Fibroblast of upper back skin (primary cell): Measurements from ENCODE around the gene ASL.
"Not testable (repeated sequence)": the region's sequence is repeated elsewhere in the genome, so short reads cannot be mapped to it uniquely, and the experiment has no call there.

Experiments
- DNase-seq: peaks from one replicate; pipeline ENCODE4 v3.0.0-alpha.2; 2013

Gene ASL

GRCh38 chr7:66076462-66077329, 1.1 kb downstream of the ASL start:
- DNase-seq, result no peak

GRCh38 chr7:66078067-66078466, 2.4 kb downstream of the ASL start:
- no peak for DNase-seq

- DNase-seq, result no peak
Observed at GRCh38 chr7:66082083-66082482, 6.5 kb downstream of the ASL start.

GRCh38 chr7:66082886-66083415, 7.3 kb downstream of the ASL start:
- no peak for DNase-seq

GRCh38 chr7:66083677-66084076, 8.1 kb downstream of the ASL start:
- no peak for DNase-seq

- no peak for DNase-seq
Observed at GRCh38 chr7:66088861-66089838, 13.5 kb downstream of the ASL start.

- DNase-seq, result no peak
Observed at GRCh38 chr7:66092654-66093053, 17.0 kb downstream of the ASL start.

- DNase-seq, result no peak
Observed at GRCh38 chr7:66095010-66095409, 19.4 kb downstream of the ASL start.

- peak; percentile 35 for DNase-seq
Observed at GRCh38 chr7:66099232-66099550, 23.6 kb downstream of the ASL start.

GRCh38 chr7:66099551-66100407, 24.2 kb downstream of the ASL start:
- DNase-seq, result peak; percentile 90

- DNase-seq, result no peak
Observed at GRCh38 chr7:66100408-66101050, 24.9 kb downstream of the ASL start.

GRCh38 chr7:66102168-66102567, 26.5 kb downstream of the ASL start:
- DNase-seq, result not testable (repeated sequence)

GRCh38 chr7:66103994-66104393, 28.4 kb downstream of the ASL start:
- DNase-seq, result peak; percentile 14

- no peak for DNase-seq
Observed at GRCh38 chr7:66105263-66105748, 29.7 kb downstream of the ASL start.

GRCh38 chr7:66108410-66108809, 32.8 kb downstream of the ASL start:
- DNase-seq, result not testable (repeated sequence)

- peak; percentile 98 for DNase-seq
Observed at GRCh38 chr7:66110856-66111255, 35.2 kb downstream of the ASL start.

- peak; percentile 69 for DNase-seq
Observed at GRCh38 chr7:66114743-66115649, 39.4 kb downstream of the ASL start, which contains the start of gene CRCP. Gene CRCP (plus strand): TSS chr7:66114847. CDS start chr7:66114963, 116 bp downstream.

- not testable (repeated sequence) for DNase-seq
Observed at GRCh38 chr7:66116680-66117420, 41.2 kb downstream of the ASL start.

GRCh38 chr7:66118603-66119002, 43.0 kb downstream of the ASL start:
- no peak for DNase-seq
